GM13976 (cell line): ENCODE results near the gene ATG9B.

ENCODE experiments used
- DNase-seq: peaks from one replicate; pipeline ENCODE4 v3.0.0; 2012; ENCODE audit warnings: low spot score
- in situ Hi-C: fragments of 300-500 bp; cut with MboI; formaldehyde crosslinking; loops from one replicate; pipeline ENCODE4 v1.12.0; 2022; ENCODE audit warnings: low sequenced_read_pairs, mixed read lengths, inconsistent platforms; ENCODE audit not compliant: unreplicated experiment
- TF ChIP-seq, protein P1 (sequence below): IDR thresholded peaks from 2 replicates; pipeline ENCODE4 v1.5.1; 2012; ENCODE audit warnings: borderline replicate concordance, mild to moderate bottlenecking; ENCODE audit not compliant: insufficient read depth; ENCODE audit errors: extremely low read depth, missing control alignments, control extremely low read depth

Gene ATG9B

DNA sequence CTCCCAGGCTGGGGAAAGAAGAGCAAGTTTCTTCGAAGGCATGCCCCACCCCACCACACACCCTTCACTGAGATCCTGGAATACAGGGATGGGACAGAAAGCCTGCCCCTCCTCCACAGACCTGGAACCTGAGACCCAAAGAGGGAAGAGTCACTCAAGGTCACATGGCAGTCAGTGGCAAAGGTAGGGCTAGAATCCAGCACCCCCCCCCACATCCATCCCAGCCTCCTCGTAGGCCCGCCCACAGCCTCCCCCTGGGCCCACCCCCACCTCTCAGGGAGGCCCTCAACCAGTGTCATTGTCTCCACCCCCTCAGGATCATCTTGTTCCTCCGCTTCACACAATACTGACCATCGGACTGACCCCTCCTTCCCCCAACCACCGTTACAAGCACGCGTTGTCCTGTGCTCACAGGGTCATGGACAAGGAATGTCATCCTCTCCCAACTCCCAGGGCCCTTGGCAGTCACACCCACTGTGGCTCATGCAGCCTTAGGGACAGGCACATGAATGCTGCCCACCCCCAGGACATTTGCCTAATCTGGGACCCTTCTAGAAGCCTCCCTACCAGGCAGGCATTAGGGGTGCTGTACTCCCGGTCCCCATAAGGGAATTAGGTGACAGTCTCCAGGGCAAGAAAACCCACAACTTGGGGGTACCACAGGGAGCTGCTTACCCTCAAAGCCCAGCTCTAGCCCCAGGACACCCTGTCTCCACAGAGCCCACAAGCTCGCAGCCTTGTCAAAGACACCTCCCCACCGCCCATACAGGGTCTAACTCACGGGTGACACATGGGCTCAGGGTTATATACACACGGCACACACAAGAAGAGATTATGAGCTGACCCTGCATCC, 47.5 kb downstream of the ATG9B start:
- no peak for DNase-seq
- TF ChIP-seq, protein P1, sequence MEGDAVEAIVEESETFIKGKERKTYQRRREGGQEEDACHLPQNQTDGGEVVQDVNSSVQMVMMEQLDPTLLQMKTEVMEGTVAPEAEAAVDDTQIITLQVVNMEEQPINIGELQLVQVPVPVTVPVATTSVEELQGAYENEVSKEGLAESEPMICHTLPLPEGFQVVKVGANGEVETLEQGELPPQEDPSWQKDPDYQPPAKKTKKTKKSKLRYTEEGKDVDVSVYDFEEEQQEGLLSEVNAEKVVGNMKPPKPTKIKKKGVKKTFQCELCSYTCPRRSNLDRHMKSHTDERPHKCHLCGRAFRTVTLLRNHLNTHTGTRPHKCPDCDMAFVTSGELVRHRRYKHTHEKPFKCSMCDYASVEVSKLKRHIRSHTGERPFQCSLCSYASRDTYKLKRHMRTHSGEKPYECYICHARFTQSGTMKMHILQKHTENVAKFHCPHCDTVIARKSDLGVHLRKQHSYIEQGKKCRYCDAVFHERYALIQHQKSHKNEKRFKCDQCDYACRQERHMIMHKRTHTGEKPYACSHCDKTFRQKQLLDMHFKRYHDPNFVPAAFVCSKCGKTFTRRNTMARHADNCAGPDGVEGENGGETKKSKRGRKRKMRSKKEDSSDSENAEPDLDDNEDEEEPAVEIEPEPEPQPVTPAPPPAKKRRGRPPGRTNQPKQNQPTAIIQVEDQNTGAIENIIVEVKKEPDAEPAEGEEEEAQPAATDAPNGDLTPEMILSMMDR: no peak
- in situ Hi-C loops: no loop called here

DNA sequence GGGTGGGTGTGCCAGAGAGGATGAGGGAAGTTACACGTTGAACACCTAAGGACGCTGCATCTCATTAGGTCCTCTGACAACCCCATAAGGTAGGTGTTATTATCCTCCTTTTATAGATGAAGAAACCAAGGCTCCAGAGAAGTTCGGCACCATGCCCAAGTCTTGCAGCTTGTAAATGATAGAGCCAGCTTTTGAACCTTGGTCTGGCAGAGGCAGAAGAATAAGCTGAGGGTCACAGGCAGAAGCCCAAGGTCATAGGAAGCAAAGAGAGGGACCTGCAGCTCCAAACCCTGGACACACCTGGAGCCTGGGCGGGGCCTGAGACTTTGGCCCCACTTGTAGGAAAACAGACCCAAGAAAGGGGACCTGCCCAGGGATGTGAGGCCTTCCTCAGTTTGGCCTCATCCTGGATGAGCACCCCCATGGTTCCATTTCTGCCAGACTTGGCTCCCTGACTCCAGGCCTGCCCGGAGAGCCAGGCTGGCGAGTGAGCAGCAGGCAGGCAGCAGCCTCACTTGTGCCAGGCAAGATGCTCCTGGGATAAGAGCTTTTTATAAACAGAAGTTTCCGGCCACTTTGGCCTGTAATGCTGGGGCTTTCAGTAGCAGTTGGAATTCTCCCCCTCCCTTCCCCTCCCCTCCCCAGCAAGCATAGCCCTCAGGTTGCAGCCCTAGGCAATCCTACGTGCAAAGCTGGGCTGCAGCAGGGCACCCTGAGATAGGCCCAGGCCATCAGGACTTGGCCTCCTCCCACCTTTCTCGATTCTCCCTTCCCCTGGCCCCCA, 48.6 kb downstream of the ATG9B start:
- TF ChIP-seq, protein P1: no peak
- in situ Hi-C loops: no loop called here
- DNase-seq: no peak

DNA sequence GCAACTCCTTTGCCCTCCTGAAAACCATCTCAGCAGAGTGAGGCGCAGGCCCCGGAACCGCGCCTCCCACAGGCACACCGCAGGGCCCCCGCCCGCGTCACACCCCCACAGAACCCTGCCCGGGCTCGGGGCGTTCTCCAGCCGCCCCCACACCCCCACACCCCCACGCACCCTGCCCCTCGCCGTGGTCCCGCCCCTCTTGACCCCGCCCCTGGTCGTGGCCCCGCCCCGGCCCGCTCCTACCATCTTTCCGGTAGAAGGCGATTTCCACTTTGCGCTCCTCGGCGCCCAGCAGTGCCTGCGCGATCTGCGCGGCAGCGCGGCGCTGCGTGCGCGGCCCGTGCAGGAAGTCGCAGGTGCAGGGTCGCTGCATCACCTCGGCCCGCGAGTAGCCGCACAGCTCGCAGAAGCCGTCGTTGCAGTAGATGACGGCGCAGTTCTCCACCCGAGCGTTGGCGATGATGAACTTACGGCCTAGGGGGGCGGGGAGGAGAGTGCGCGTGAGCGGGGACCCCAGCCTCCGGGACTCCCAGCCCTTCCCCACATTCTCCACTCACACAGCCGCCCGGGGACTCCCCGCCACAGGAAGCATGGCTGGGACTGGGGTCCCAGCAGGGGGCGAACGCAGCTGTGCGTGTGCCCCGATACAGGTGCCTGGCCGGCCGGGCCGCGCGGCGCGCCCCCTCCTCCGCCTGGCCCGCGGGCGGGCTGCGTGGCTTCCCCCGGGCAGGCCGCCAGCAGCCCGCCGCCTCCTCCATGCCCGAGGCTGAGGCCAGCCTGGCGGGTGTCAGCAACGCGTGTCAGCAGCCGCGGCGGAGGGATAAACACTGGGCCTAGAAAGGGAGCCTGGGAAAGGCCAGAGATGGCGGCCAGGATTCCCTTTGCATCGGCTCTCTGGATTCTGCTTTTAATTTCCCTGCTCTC, 49.6 kb downstream of the ATG9B start:
- DNase-seq: peak; percentile 82
- TF ChIP-seq, protein P1: peak; percentile 39
- in situ Hi-C loops: no loop called here

DNA sequence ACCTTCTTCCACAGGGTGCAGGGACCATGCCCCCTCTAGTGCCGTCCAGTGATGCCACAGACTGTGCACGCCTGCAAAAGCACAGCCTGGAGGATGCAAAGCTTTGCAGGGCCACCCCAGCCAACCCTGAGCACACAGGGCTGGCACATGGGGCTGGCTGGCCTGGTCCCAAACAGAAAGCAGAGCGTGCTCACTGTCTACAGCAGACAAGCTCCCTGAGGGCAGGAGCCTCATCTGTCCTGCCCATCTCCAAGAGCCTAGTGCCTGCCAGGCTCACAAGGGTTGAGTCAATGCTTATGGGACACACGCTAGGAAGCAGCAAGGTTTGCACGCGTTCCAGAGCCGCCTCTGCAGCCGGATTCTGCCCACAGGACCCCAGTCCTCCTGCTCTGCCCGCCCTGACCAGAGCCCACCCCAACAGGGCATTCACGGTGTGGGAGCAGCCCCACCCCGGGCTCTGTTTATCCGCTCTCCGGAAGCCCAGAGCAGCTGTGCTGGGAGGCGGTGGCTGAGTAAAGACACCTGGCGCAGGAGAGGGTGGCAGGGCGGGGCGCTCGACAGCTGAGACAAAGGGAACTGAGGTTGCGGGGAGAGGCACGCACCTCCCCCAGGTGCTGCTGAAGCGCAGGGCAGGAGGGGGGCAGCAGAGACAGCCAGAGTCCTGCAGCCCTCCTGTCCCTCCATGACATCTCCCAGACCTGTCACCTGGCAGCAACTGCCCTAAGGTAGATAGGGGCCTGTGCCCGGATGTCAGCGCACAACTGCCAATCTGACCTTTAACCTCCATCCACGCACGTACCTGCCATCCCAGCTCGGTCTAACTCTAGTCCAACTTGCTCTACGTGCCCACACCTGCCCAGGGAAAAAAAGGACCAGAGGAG, 50.5 kb downstream of the ATG9B start:
- no peak for DNase-seq

DNA sequence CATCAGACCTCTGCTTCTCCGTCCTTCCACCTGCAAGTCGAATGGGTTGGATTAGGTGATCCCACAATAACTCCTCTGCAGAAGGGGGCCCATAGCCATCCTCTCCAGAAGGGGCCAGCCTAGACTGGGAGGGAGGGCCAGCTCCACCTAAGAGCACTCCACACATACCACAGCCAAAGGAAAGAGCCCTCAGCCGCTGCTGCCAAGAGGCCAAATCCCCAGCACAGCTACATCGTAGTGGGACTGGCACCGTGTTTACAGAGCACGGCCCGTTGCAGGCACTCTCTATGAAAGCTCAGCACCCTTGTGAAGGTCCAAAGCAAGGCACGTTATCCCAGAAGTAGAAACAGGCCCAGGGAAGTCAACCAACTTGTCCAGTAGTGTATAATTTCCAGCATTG, 51.6 kb downstream of the ATG9B start:
- no peak for DNase-seq
- in situ Hi-C loops: no loop called here
- TF ChIP-seq, protein P1: no peak

More for the DNA sequence above, 50.5 kb downstream of the ATG9B start:
- TF ChIP-seq, protein P1: no peak
- in situ Hi-C loops: no loop called here
